GF-D8 (cell line): ENCODE data around the gene IRGQ.
"Not testable (repeated sequence)": the region's sequence is repeated elsewhere in the genome, so short reads cannot be mapped to it uniquely, and the experiment has no call there.

Source experiments
- DNase-seq: peaks from one replicate; lab custom pipeline; 2025; lab: John Stamatoyannopoulos, UW

IRGQ gene

GRCh38 chr19:43596842-43597461, 1.0 kb upstream of the IRGQ start:
- DNase-seq: no peak

DNA sequence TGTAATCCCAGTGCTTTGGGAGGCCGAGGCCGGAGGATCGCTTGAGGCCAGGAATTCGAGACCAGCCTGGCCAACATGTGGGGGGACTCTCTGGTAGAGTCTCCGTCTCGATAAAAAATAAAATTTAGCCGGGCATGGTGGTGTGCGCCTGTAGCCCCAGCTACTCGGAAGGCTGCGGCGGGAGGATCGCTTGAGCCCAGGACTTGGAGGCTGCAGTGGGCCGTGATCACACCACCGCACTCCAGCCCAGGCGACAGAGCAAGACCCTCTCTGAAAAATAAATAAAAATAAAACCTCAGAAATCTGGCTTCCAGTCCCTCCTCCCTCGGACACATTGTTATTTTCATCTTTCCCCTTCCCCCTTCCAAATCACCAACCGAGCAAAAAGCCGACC, 332 bp downstream of the IRGQ start:
- no peak for DNase-seq

- DNase-seq: peak; percentile 37
Measured at GRCh38 chr19:43594710-43595604, 977 bp downstream of the IRGQ start.

- DNase-seq: no peak
Measured at GRCh38 chr19:43594081-43594697, 1.7 kb downstream of the IRGQ start.

DNA sequence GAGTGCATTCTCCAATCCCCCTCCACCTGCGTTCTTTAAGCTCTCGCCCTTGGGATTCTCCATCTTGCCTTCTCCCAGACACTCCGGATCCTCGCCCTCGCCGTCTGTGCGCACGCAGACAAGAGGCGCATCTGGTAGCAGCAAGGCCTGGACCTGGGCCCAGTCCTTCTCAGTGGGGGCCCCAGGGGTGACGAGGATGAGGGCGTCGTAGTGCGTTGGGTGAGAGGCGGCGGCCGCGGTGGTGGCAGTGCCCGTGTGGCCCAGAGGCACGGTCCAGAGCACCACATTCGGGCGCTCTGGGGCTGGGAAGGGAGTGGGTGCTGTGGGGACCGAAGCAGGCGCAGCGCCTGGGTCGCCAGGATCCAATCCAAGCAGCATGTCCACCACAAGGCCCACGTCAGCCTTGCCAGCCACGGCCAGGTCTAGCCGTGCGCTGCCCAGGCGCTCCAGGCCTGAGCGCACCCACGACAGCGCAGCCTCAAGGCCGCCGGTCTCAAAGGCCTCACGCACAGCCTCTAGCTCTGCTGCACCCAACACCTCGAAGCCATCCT, 3.1 kb downstream of the IRGQ start:
- DNase-seq: no peak

- no peak for DNase-seq
Measured at GRCh38 chr19:43591904-43592772, 3.8 kb downstream of the IRGQ start.

DNA sequence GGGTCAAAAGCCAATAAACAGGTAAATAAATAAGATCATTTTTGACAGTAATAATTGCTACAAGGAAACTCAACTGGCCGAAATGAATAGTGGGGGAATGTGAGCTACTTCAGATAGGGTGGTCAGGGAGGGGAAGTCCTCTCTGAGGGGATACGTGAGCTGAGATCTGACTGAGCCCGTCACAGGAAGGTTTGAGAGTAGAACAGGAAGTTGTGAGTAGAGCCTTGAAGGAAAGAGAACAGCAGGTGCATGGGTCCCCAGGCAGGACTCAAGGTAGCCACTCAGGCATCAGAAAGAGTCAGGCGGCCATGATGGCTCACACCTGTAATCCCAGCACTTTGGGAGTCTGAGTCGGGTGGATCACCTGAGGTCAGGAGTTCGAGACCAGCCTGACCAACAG, 6.3 kb downstream of the IRGQ start:
- no peak for DNase-seq

- no peak for DNase-seq
Measured at GRCh38 chr19:43589277-43589676, 6.7 kb downstream of the IRGQ start.

- not testable (repeated sequence) for DNase-seq
Measured at GRCh38 chr19:43587029-43587428, 8.9 kb downstream of the IRGQ start.

- DNase-seq: no peak
Measured at GRCh38 chr19:43586346-43586745, 9.6 kb downstream of the IRGQ start.

GRCh38 chr19:43584484-43584883, 11.4 kb downstream of the IRGQ start:
- DNase-seq: no peak

DNA sequence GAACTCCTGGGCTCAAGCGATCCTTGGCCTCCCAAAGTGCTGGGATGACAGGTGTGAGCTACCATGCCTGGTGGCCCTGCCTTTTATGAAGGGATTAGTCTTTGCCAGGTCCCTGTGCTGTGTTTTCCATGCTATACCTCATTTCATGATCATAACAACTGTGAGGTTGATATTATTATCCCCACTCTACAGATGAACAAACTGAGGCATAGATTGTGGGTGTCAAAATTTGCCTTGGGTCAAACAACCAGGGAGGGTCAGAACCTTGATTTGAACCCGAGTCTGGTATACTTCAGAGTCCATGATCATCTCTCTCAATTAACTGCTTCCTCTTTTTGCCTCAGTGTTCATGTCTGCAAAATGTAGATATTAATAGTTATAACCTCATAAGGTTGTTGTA, 13.4 kb downstream of the IRGQ start:
- DNase-seq: no peak

DNA sequence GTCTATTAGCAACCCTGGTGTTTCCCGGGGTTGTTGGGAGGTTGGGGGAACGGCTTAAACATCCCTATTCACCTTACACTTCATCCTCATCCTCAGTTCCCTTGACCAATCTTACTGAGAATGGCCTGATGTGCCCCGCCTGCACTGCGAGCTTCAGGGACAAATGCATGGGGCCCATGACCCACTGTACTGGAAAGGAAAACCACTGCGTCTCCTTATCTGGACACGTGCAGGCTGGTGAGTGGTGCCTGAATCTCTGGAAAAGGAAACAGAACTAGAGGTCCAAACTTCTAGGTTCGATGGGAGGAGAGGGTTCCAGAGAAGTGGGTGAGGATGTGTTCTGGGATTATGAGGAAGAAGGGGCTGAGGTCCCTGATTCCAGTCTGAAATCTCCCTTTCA, 14.5 kb downstream of the IRGQ start:
- DNase-seq: no peak

GRCh38 chr19:43578787-43579186, 17.1 kb downstream of the IRGQ start:
- DNase-seq: no peak

GRCh38 chr19:43575955-43576878, 19.7 kb downstream of the IRGQ start:
- DNase-seq: no peak

DNA sequence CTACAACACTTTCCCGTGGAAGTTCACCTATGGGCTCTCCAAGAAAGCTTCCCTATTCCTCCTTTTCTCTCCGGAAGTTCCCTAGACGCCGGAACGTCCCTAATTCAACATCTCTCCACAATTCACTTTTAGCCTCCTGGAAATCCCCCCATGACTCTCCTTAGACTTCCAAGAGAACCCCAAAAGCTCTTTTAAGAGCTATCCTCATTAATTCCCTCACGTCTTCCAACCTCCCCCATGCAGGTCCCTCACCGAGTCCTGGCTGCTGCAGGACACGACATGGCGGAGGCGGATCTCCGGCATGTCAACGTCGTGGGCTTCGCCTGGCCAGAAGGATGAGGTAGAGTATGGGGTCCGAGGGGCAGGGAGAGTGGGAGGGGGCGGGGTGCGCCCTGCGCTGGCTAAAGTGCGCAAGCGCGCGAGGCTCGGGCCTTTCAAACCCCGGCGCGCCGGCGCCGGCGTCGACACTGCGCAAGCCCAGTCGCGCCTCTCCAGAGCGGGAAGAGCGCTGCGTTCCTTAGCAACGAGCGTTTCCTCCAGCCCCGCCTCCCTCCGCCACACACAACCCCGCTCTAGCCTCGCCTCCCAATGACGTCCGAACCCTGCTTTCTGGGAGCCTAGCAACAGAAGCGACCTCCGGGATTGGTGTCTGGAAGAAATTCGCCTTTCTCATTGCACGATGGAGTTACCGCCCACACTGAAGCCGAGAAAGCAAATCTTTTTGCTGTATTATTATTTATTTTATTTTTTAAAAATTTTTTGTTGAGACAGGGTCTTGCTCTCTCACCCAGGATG, 20.6 kb downstream of the IRGQ start, which contains the start of the genes PINLYP and XRCC1:
TSS of gene PINLYP (plus strand) at position 646 of the 795 bp plus-strand sequence. CDS start 1,391 bp downstream, outside the sequence.
TSS of gene XRCC1 (minus strand) at position 372 of the 795 bp plus-strand sequence. CDS start at position 303, 69 bp downstream.
- DNase-seq: peak; percentile 94

DNA sequence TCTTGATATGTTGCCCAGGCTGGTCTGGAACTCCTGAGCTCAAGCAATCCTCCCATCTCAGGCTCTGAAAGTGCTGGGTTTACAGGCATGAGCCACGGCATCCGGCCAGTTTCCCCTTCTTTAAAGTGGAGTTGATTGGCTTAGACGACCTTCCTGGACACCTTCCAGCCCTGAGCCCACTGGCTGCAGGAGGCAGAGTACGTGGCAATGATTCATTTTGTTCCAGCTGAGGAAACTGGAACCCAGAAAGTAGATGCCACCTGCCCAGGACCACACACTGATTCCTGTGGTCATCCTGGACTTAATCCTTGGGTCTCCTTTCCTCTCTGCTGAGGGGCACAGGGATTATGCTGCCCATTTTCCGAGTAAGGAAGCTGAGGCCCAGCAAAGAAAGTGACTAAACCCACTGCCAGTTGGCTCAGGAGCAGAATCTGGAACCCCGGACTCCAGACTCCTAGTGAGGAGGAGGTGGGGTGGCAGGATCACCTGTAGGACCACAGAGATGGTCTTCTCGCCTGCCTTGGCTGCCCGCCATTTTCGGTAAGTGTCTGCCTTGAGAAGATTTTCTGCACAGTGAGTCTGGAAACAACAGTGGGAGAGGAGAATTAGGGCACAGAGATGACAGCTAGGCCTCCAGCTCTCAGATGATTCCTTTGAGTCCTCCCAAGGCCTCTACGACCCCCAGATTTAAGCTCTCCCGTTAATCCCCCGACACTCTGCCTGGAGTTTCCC, 21.3 kb downstream of the IRGQ start:
- DNase-seq: no peak

GRCh38 chr19:43572171-43572588, 23.8 kb downstream of the IRGQ start:
- no peak for DNase-seq
